Measurements from ENCODE around the gene VEPH1. TPM values are rescaled to one million over a fixed set of nuclear protein-coding genes. Genes with fewer than 3 reads are reported as not detected.

The VEPH1 gene
- total RNA-seq, 2 experiments from 2014 or later = not detected

DNA sequence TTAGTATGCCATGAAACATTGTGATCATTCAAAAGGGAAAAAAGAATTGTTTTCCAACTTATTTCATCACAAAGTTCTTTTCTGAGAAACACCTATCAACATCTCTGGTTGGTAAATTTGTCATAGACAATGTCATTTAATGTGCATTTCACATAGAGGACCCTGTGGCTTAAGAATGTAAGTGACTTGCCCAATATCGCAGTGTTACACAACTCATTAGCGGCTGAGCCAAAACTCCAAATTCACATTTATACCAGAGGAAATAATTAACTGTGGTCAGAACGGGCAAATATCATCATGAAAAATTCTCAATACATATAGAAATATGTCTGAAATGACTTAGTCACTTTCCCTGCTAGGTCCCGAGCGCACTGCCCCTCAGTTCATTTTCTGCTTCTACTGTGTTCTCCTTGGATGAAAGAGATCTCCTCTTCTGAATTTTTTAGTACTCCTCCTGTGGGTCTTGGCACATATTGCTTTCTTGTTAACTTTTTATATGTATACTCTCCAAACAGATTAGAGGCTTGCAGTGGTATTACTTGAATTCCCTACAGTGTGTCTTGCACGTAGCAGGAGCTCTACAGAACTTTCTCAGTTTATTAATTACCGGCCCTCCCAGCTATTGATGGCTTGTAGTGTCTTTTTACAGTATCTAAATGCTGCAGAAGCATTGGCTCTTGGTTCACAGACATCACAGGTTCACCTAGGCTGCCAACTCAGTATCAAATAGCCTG, 33.5 kb downstream of the VEPH1 start:
- CTCF ChIA-PET = no interaction called here
- H3K4me3 Mint-ChIP-seq = no peak overlapping the region
- no peak for TF ChIP-seq CTCF (IDR thresholded peaks at IDR 0.05)
- H3K9me3 Mint-ChIP-seq = no peaks in the 10 kb centered on the region
- no peak for ATAC-seq
- H3K27ac Mint-ChIP-seq = no peak overlapping the region
- H3K36me3 Mint-ChIP-seq (ENCODE audit: low read depth) = no peaks in the 10 kb centered on the region
- intact Hi-C loops (cut with micrococcal nuclease) = no loop called here
- no peak for DNase-seq
- no peaks in the 10 kb centered on the region for H3K4me1 Mint-ChIP-seq (ENCODE audit: low read depth)
- no peaks in the 10 kb centered on the region for H3K27me3 Mint-ChIP-seq
- POLR2A ChIA-PET = no interaction called here

DNA sequence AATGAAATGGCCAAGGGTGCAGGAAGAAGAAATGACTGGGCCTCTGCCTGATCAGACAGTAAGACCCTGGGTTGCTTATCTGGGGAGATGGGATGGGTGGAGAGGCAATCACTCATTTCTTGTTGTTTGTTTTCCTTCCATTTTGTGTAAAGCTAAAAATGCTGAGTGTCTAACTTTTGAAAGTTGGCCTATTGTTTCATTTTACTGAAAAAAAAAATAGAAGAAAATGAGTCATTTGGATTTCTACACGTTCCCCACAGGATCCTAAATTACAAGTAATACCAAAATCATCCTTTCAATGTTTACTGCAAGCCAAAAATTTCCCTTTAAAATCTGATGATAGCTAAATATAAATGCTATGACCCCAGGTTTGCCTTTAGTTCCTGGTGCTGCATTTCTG, 36.0 kb downstream of the VEPH1 start:
- no peaks in the 10 kb centered on the region for H3K36me3 Mint-ChIP-seq (ENCODE audit: low read depth)
- H3K4me3 Mint-ChIP-seq = no peak overlapping the region
- no peak for DNase-seq
- CTCF ChIA-PET = no interaction called here
- no peaks in the 10 kb centered on the region for H3K27me3 Mint-ChIP-seq
- H3K27ac Mint-ChIP-seq = no peak overlapping the region
- POLR2A ChIA-PET = no interaction called here
- no peaks in the 10 kb centered on the region for H3K4me1 Mint-ChIP-seq (ENCODE audit: low read depth)
- no peak for TF ChIP-seq CTCF (IDR thresholded peaks at IDR 0.05)
- no peak for ATAC-seq
- H3K9me3 Mint-ChIP-seq = no peaks in the 10 kb centered on the region
- intact Hi-C loops (cut with micrococcal nuclease) = no loop called here

- Mint-ChIP-seq H3K4me3 (no peak overlapping the region), H3K36me3 (ENCODE audit: low read depth) (no peaks in the 10 kb centered on the region), H3K4me1 (ENCODE audit: low read depth) (no peaks in the 10 kb centered on the region), H3K9me3 (no peaks in the 10 kb centered on the region), H3K27me3 (peaks cover 5% of the 10 kb centered on the region), H3K27ac (no peak overlapping the region)
- ChIA-PET POLR2A (no interaction called here), CTCF (no interaction called here)
- ATAC-seq (no peak), DNase-seq (no peak)
- no peak for TF ChIP-seq CTCF (IDR thresholded peaks at IDR 0.05)
- intact Hi-C loops (cut with micrococcal nuclease) = no loop called here
These were observed 37.5 kb downstream of the VEPH1 start for GRCh38 chr3:157465741-157466140.

GRCh38 chr3:157464321-157464720, 38.9 kb downstream of the VEPH1 start:
- no peak for ATAC-seq
- Mint-ChIP-seq H3K36me3 (ENCODE audit: low read depth) (no peaks in the 10 kb centered on the region), H3K9me3 (no peaks in the 10 kb centered on the region), H3K27me3 (peaks cover 11% of the 10 kb centered on the region), H3K4me1 (ENCODE audit: low read depth) (no peaks in the 10 kb centered on the region), H3K4me3 (no peak overlapping the region), H3K27ac (no peak overlapping the region)
- TF ChIP-seq CTCF (IDR thresholded peaks at IDR 0.05) = no peak
- ChIA-PET CTCF (interaction anchor here (1.2 kb wide), 1 partner anchor 68 kb away, joined by 4 read pairs; no protein-coding TSS in a partner anchor), POLR2A (no interaction called here)
- intact Hi-C loops (cut with micrococcal nuclease) = no loop called here
- no peak for DNase-seq

- no peak for DNase-seq
- intact Hi-C loops (cut with micrococcal nuclease) = no loop called here
These were observed 39.4 kb downstream of the VEPH1 start for GRCh38 chr3:157463816-157464215.

More at GRCh38 chr3:157463816-157464215, 39.4 kb downstream of the VEPH1 start:
- no peak for TF ChIP-seq CTCF (IDR thresholded peaks at IDR 0.05)
- CTCF ChIA-PET = interaction anchor here (1.2 kb wide), 1 partner anchor 68 kb away, joined by 4 read pairs; no protein-coding TSS in a partner anchor
- Mint-ChIP-seq H3K9me3 (no peaks in the 10 kb centered on the region), H3K4me1 (ENCODE audit: low read depth) (no peaks in the 10 kb centered on the region), H3K27ac (no peak overlapping the region), H3K27me3 (peaks cover 11% of the 10 kb centered on the region), H3K4me3 (no peak overlapping the region), H3K36me3 (ENCODE audit: low read depth) (no peaks in the 10 kb centered on the region)
- ATAC-seq = no peak
- POLR2A ChIA-PET = no interaction called here
